Skin epidermis (tissue), 12 donors: ENCODE results near the gene SLC2A8.

Experiments
- H3K27ac ChIP-seq, 21 experiments: fragments of 200-600 bp; sonication (generic) in 11 of 21; one replicate each; pipeline ENCODE4 v1.5.0; 2020; ENCODE audit warnings: mild to moderate bottlenecking in 3 of 21, inconsistent platforms in 2 of 21, moderate library complexity in 2 of 21
- H3K4me3 ChIP-seq, 7 experiments: fragments of 200-600 bp; sonication (generic) in 2 of 7; one replicate each; pipeline ENCODE4 v1.5.0; 2020; ENCODE audit warnings: inconsistent platforms in 2 of 7, mild to moderate bottlenecking in 2 of 7, moderate library complexity in 1 of 7

SLC2A8 gene

DNA sequence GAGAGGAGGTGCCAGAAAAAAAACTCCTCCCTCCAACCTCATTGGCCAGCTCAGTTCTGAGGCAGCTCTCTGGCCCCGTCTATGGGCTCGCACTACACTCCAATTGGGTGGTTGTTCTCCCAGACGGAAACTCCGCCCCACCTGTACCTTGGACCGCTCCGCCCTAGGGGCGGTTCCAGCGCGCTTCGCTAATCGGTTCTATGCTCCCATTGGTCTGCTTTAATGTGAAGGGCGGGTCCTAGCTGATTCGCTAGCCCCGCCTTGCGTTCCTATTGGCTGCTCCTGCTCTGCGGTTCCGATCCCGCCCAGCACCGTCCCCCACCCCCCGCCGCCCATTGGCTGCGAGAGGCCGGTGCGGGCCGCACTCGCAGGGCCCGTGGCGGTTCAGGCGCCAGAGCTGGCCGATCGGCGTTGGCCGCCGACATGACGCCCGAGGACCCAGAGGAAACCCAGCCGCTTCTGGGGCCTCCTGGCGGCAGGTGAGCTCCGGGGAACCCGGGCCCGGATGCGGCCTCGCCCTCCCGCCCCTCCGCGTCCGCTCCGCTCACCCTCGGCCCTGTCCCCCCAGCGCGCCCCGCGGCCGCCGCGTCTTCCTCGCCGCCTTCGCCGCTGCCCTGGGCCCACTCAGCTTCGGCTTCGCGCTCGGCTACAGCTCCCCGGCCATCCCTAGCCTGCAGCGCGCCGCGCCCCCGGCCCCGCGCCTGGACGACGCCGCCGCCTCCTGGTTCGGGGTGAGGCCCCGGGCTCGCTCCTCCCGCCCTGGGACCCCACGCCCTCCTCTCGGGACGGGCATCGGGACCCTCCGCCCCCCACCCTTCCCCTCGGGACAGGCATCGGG lies at the start of gene SLC2A8:
TSS of gene SLC2A8 (plus strand) at position 362 of the 838 bp plus-strand sequence. CDS start at position 424, 62 bp downstream.
- Histone ChIP-seq H3K27ac (peak within 1 kb of the TSS; percentile 45 to 91 (median 77)), H3K4me3 (peak within 1 kb of the TSS; percentile 71 to 91 (median 86))

DNA sequence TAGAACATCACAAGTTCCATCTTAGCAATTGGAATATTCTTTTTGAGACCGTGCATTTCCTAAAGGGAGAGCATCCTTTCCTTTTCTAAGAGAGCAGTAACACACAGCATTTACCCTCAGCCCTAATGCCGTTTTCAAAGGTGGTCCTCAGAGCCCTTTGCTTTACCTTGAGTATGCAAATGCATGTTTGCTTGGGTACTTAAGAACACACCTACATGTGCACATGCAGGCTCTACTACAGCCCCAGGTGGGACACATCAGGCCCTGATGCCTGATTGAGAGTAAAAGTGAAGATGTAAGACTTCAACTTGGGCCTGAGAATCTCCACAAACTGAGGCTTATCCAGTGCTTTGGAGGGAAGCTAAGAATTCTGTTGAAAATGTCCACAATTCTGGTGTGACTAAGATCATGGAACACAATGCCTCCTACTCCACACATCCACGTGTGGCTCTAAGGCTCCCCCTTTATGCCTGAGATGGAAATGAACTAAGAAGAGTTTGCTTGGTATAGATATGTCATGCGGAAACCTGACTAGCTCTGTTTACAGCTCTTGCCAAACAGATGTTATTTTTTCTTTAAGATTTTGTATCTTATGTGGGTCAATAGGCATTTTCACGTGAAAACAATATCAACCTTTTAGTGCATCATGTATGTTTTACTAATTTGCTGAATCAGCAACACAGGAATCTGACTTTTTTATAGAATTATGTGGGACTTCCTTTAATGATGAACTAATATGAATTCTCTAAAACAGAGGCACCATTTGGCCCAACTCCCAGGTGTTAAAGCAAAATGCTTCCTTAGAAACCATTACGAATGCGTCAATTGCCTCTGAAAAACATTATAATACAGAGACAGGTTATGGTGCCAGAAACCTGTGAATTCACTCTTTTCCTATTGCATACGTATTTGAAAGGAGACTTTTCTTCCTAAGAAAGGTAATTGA lies 48.9 kb upstream of the SLC2A8 start:
- H3K27ac ChIP-seq: no peak overlapping the region
- no peak overlapping the region for H3K4me3 ChIP-seq

- Histone ChIP-seq H3K4me3 (no peak overlapping the region), H3K27ac (no peak overlapping the region)
These were observed 47.4 kb upstream of the SLC2A8 start for GRCh38 chr9:127349483-127350113.

GRCh38 chr9:127351182-127352166 lies 45.5 kb upstream of the SLC2A8 start:
- Histone ChIP-seq H3K4me3 (no peak overlapping the region), H3K27ac (no peak overlapping the region)

DNA sequence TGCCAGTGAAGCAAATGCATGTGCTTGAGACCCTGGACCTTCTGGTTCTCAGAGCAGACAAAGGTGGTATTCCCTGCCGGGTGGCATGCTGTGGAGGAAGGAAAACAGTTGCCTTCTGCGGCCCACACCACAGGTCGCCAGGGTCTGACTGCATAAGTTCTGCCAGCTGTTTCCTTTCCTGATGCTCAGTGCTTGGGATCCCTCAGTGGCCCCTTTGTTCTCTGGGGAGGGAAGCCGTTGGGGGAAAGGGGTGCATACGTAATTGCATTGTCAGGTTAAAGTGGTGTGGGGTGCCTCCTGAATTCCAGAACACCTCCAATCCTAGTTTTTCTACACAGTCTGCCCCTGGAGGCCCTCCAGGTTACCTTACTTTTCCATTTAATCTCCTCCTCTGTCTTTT lies 43.1 kb upstream of the SLC2A8 start:
- H3K27ac ChIP-seq: no peak overlapping the region
- no peak overlapping the region for H3K4me3 ChIP-seq

GRCh38 chr9:127356906-127357305 lies 40.1 kb upstream of the SLC2A8 start:
- H3K4me3 ChIP-seq: no peak overlapping the region
- H3K27ac ChIP-seq: no peak overlapping the region

DNA sequence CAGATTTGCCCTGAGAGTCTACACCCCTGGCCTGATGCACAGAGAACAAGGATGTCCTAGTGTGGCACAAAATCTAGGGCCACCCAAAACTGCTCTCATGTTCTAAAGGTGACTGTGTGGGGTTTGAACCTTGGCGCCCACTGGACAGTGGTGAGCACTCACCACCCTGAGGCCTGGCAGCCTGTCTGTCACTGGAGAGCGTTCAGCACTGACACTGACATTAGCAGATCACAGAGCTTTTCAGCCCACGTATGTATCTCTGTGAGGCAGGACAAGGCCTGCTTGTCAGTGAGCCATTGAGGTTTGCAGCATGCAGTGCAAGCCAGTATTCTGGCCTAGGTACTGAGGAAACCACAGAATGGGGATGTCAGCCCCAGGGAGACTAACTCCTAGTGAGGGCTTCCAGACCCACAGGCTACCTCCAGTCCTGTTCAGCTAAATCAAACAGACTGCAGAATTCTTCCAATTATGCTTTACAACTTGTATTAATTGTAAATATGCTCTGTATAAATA lies 38.9 kb upstream of the SLC2A8 start:
- no peak overlapping the region for H3K4me3 ChIP-seq
- H3K27ac ChIP-seq: peak overlapping the region in 1 of 21 experiments; percentile 5

DNA sequence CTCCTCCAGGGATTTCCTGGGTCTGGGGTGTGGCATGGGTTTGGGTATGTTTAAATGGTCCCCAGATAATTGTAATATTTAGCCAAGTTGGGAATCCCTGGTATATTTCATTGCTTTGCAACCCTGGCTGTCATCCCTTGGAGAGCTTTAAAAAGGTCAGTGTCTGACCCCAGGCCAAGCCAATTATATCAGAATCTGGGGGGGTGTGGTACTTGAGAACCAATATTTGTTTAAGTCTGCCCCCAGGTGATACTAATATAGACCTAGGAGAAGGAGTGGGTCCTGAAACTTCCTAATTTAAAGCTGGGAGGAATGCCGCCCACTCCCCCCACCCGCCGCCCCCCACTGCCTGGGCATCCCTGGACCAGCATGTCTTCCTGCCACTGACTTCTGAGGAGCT lies 38.2 kb upstream of the SLC2A8 start:
- H3K4me3 ChIP-seq: no peak overlapping the region

DNA sequence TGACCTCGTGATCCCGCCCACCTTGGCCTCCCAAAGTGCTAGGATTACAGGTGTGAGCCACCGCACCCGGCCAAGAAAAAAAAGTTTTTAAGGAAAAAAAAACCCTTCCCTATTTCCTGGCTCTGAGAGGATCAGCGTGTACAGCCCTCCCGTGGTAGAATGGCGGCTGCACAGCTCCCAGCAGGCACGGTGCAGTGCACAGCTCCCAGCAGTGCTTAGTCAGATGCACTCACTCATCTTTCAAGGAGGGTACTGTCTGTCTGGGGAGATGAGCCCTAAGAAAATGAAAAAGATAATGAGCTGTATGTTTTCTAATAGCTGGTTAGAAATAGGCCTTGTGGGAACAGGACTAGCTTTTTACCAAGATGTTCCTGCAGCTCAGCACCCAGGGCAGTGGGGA lies 36.7 kb upstream of the SLC2A8 start:
- peak overlapping the region in 11 of 21 experiments; percentile 3 to 80 (median 39) for H3K27ac ChIP-seq
- H3K4me3 ChIP-seq: no peak overlapping the region

More for the DNA sequence above, 38.2 kb upstream of the SLC2A8 start:
- H3K27ac ChIP-seq: peak overlapping the region in 5 of 21 experiments; percentile 8 to 50 (median 34)

DNA sequence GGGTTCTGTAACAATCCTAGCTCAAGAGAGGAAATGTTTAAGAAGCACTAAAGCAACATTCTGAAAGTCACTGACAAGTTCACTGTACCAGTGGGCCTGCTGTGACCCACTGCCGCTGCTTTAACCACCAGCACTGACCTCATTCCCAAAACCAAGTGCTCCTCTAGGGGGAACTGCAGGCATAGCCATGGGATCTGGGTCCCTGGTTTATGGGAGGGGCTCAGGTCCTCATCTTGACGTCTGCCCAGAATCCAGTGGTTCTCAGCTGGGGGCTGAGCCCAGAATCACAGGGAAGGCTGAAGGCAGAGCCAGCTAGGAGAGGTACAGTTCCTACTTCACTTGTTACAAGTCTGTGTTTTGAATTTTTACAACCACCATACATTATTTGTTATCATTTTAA lies 36.1 kb upstream of the SLC2A8 start:
- H3K27ac ChIP-seq: peak overlapping the region in 15 of 21 experiments; percentile 0 to 80 (median 39)
- H3K4me3 ChIP-seq: no peak overlapping the region

DNA sequence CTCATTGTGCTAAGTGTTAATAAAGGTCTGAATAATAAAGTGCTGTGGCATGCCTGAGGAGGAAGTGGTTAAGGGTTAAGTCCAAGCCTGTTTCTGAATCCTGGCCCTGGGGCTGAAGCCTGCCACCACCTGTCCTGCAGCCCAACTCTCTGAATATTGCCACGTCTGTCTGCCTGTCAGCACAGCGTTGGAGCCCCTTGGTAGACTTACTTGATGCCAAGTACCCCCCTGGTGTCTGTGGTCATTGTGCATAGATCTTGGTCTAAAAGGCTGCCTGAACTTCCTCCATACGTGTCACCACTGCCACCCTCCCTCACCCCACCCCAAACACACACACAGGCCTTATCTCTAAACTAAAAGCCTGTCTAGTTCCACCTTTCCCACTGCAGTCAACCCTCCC lies 35.4 kb upstream of the SLC2A8 start:
- Histone ChIP-seq H3K4me3 (no peak overlapping the region), H3K27ac (peak overlapping the region in 11 of 21 experiments; percentile 0 to 80 (median 31))

- peak overlapping the region in 2 of 21 experiments; percentile 74 to 80 for H3K27ac ChIP-seq
These were observed 34.1 kb upstream of the SLC2A8 start for GRCh38 chr9:127362829-127363228.

GRCh38 chr9:127365461-127365860 lies 31.5 kb upstream of the SLC2A8 start:
- no peak overlapping the region for H3K4me3 ChIP-seq
- H3K27ac ChIP-seq: no peak overlapping the region

More at GRCh38 chr9:127362829-127363228, 34.1 kb upstream of the SLC2A8 start:
- H3K4me3 ChIP-seq: no peak overlapping the region

DNA sequence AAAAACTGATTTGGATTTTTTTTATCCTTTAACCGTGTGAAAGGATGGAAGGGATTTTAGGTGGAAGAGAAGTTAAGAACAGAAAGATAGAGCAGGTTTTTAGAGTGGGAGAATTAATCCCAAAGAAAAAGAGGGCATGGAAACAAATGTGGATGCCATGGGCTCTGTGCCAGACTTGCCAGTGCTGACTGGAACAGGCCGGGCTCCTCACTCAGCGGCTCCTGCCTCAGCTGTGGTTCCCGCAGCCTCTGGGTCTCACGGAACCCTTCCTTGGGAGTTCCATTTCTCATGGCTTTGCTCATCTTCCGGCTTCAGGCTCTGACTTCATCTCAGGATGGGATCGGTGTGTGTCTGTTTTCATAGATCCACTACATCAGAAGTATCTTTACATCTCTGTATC lies 30.4 kb upstream of the SLC2A8 start:
- Histone ChIP-seq H3K4me3 (no peak overlapping the region), H3K27ac (no peak overlapping the region)

DNA sequence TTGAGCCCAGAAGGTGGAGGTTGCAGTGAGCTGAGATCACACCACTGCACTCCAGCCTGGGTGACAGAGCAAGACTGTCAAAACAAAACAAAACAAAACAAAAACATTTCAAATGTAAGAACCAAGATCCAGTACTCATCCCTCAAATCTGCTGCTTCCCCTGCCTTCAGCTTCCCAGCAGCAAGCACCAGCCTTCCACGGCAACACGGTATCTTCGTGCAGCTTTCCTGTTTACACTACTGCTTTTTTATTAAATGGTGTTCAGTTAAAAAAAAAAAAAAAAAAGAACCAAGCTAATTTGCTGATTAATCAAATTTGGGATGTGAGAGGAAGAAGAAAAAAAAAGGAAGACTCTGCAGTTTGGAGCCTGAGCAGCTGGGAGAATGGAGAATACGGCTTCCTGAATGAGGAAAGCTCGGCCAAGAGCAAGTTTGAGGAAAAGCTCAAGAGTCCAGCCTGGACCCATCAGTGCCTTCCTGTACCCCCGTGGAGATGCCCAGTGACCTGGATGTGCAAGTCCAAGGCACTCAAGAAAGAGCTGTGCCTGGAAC lies 28.0 kb upstream of the SLC2A8 start:
- no peak overlapping the region for H3K4me3 ChIP-seq
- H3K27ac ChIP-seq: no peak overlapping the region

DNA sequence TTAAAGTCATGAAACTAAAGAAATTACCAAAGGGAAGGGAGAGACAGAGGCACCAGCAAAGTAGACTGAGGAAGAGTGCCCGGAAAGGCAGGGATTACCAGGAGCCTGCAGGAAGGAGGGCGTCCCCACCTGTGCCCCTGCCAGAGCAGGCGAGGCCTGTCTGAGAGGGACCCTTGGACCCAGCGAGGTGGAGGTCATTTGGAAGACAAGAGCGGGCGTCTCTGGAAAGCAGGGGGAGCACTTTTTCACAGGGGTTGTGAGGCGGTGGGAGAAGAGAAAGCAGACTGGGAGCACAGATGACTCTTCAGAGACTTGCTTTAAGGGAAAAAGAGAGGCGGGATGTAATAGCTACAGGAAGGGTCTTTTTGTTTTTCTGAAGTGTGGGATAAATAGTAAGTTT lies 27.5 kb upstream of the SLC2A8 start:
- Histone ChIP-seq H3K4me3 (no peak overlapping the region), H3K27ac (no peak overlapping the region)

- H3K4me3 ChIP-seq: no peak overlapping the region
- no peak overlapping the region for H3K27ac ChIP-seq
These were observed 26.8 kb upstream of the SLC2A8 start for GRCh38 chr9:127370147-127370579.
